K562 (cell line): ENCODE data around the gene HNRNPM.

Experiments used
- BCL6 ChIP-seq: fragments of 250-450 bp; sonication (Bioruptor Pico); IDR thresholded peaks from 2 replicates; pipeline ENCODE4 v1.4.0; 2020
- CTCF ChIP-seq, 3 experiments: IDR thresholded peaks in 2 of 3; conservative IDR thresholded peaks in 1 of 3; 2 replicates each; pipeline ENCODE4 v1.5.1; 2011 to 2012; ENCODE audit warnings: low read length in 3 of 3, mild to moderate bottlenecking in 3 of 3, control low read depth in 2 of 3, improper control_type of control experiment in 1 of 3, inconsistent platforms in 1 of 3, low read depth in 1 of 3, mixed read lengths in 1 of 3, moderate library complexity in 1 of 3; ENCODE audit not compliant: insufficient read depth in 2 of 3
- HDGF ChIP-seq: fragments of 450-650 bp; IDR thresholded peaks from 2 replicates; pipeline ENCODE4 v1.6.1; 2016
- SMARCA4 ChIP-seq: fragments of 450-650 bp; IDR thresholded peaks from 2 replicates; pipeline ENCODE4 v1.6.1; 2016
- ZNF57 ChIP-seq: fragments of 450-650 bp; formaldehyde crosslinking; IDR thresholded peaks from 2 replicates; pipeline ENCODE4 v1.4.0; 2020; ENCODE audit warnings: mild to moderate bottlenecking, moderate library complexity

GRCh38 chr19:8517551-8518442 lies 73.0 kb downstream of the HNRNPM start:
- peak; percentile 39; the same call in 1 of the 2 replicates for TF ChIP-seq SMARCA4
- TF ChIP-seq HDGF, result no peak
- TF ChIP-seq BCL6 (CRISPR knock-in tag), result no peak
- no peak for TF ChIP-seq CTCF (IDR thresholded peaks at IDR 0.05 in 2 of 3, conservative IDR thresholded peaks at IDR 0.05 in 1 of 3; ENCODE audit: insufficient read depth in 2 of 3, low read depth in 1 of 3, low read length in 3 of 3)
- TF ChIP-seq ZNF57 (CRISPR knock-in tag), result no peak
